HepG2 (cell line): ENCODE measurements around the gene ZFHX3. TPM values are rescaled to one million over a fixed set of nuclear protein-coding genes. Genes with fewer than 3 reads are reported as not detected.
A peak's percentile ranks its signal among the peaks of the same experiment; 100 is the strongest.

ENCODE experiments used
- DNMT1 ChIP-seq: sonication (generic); formaldehyde crosslinking; IDR thresholded peaks from 2 replicates; pipeline ENCODE4 v1.5.1; 2020; ENCODE audit warnings: mild to moderate bottlenecking, missing genetic modification reagents
- FOSL2 ChIP-seq: sonication (generic); formaldehyde crosslinking; IDR thresholded peaks from 2 replicates; pipeline ENCODE4 v1.4.0; 2020; ENCODE audit warnings: missing genetic modification reagents
- FOXK1 ChIP-seq: sonication (generic); formaldehyde crosslinking; IDR thresholded peaks from 2 replicates; pipeline ENCODE4 v1.4.0; 2020; ENCODE audit warnings: low read depth, missing genetic modification reagents, borderline replicate concordance
- HNF4A ChIP-seq: sonication (generic); formaldehyde crosslinking; IDR thresholded peaks from 2 replicates; pipeline ENCODE4 v1.4.0; 2020; ENCODE audit warnings: missing genetic modification reagents
- KLF16 ChIP-seq, 2 experiments: sonication (generic) in 1 of 2; formaldehyde crosslinking in 1 of 2; IDR thresholded peaks; 2 replicates each; pipeline versions ENCODE4 v1.6.1 to v1.8.0; 2016 to 2023; ENCODE audit warnings: missing genetic modification reagents in 2 of 2, missing compliant biosample characterization in 1 of 2
- MAFG ChIP-seq: sonication (generic); formaldehyde crosslinking; IDR thresholded peaks from 2 replicates; pipeline ENCODE4 v1.5.1; 2020; ENCODE audit warnings: mild to moderate bottlenecking, missing genetic modification reagents
- MATR3 ChIP-seq: sonication (generic); formaldehyde crosslinking; IDR thresholded peaks from 2 replicates; pipeline ENCODE4 v1.4.0; 2020; ENCODE audit warnings: missing genetic modification reagents
- POLR2AphosphoS2 ChIP-seq: IDR thresholded peaks from 2 replicates; pipeline ENCODE4 v1.6.1; 2011; ENCODE audit warnings: low read depth, low read length, improper control_type of control experiment
- PRPF4 ChIP-seq: fragments of 200-400 bp; formaldehyde crosslinking; IDR thresholded peaks from 2 replicates; pipeline ENCODE4 v1.6.1; 2016; ENCODE audit warnings: low read length, low read depth; ENCODE audit not compliant: poor library complexity, severe bottlenecking
- SALL1 ChIP-seq: sonication (generic); formaldehyde crosslinking; IDR thresholded peaks from 2 replicates; pipeline ENCODE4 v1.8.0; 2022; ENCODE audit warnings: mild to moderate bottlenecking, missing genetic modification reagents
- SSRP1 ChIP-seq: IDR thresholded peaks from 2 replicates; pipeline ENCODE4 v1.6.1; 2016; ENCODE audit warnings: control low read depth
- TARDBP ChIP-seq: sonication (generic); formaldehyde crosslinking; IDR thresholded peaks from 2 replicates; pipeline ENCODE4 v1.8.0; 2022; ENCODE audit warnings: mild to moderate bottlenecking, missing genetic modification reagents
- THYN1 ChIP-seq: sonication (generic); formaldehyde crosslinking; IDR thresholded peaks from 2 replicates; pipeline ENCODE4 v1.8.1; 2023; ENCODE audit warnings: low read depth, mild to moderate bottlenecking, moderate library complexity, missing genetic modification reagents, borderline replicate concordance
- U2AF2 ChIP-seq: fragments of 200-400 bp; formaldehyde crosslinking; IDR thresholded peaks from 2 replicates; pipeline ENCODE4 v1.6.1; 2017; ENCODE audit warnings: low read depth, mild to moderate bottlenecking, low read length
- ZBTB38 ChIP-seq: sonication (generic); formaldehyde crosslinking; IDR thresholded peaks from 2 replicates; pipeline ENCODE4 v1.5.1; 2020; ENCODE audit warnings: mild to moderate bottlenecking, missing genetic modification reagents
- ZMYM3 ChIP-seq: sonication (generic); formaldehyde crosslinking; IDR thresholded peaks from 2 replicates; pipeline ENCODE4 v1.5.1; 2020; ENCODE audit warnings: mild to moderate bottlenecking, missing genetic modification reagents
- ZNF547 ChIP-seq: sonication (generic); formaldehyde crosslinking; IDR thresholded peaks from 2 replicates; pipeline ENCODE4 v1.5.1; 2020; ENCODE audit warnings: mild to moderate bottlenecking, missing genetic modification reagents
- ZNF709 ChIP-seq: sonication (generic); formaldehyde crosslinking; IDR thresholded peaks from 2 replicates; pipeline ENCODE4 v1.5.0; 2020; ENCODE audit warnings: mild to moderate bottlenecking, missing genetic modification reagents
- ZNF713 ChIP-seq: sonication (generic); formaldehyde crosslinking; IDR thresholded peaks from 2 replicates; pipeline ENCODE4 v1.4.0; 2020; ENCODE audit warnings: mild to moderate bottlenecking, missing genetic modification reagents
- ZNF720 ChIP-seq: sonication (generic); formaldehyde crosslinking; IDR thresholded peaks from 2 replicates; pipeline ENCODE4 v1.4.0; 2020; ENCODE audit warnings: missing genetic modification reagents
- ZSCAN20 ChIP-seq: sonication (generic); formaldehyde crosslinking; IDR thresholded peaks from 2 replicates; pipeline ENCODE4 v1.4.0; 2020; ENCODE audit warnings: missing genetic modification reagents, mild to moderate bottlenecking, borderline replicate concordance
- polyA plus RNA-seq, 8 experiments: library from polyadenylated mRNA; depleted of rRNA in 3 of 8; stranded (reverse) in 7 of 8; unstranded in 1 of 8; fragments of >200 nt; fragmentation: Illumina TruSeq in 4 of 8; extraction: Trizol in 4 of 8; gene quantifications; 2 replicates each; pipeline versions ENCODE4 v1.2.1 to v1.2.3, GENCODE V29; 2011 to 2016; ENCODE audit warnings: low read depth in 4 of 8, missing spikeins in 1 of 8, mixed read lengths in 1 of 8; ENCODE audit not compliant: insufficient read depth in 1 of 8
- total RNA-seq, 5 experiments: library from RNA; depleted of rRNA; stranded (reverse); fragments of >200 nt; fragmentation: Illumina TruSeq; extraction: Trizol; gene quantifications; 2 replicates each; pipeline ENCODE4 v1.2.3, GENCODE V29; 2016; ENCODE audit warnings: low read depth in 1 of 5
- TF ChIP-seq, protein P1 (sequence below): sonication (generic); formaldehyde crosslinking; IDR thresholded peaks from 2 replicates; pipeline ENCODE4 v1.4.0; 2020; ENCODE audit warnings: missing genetic modification reagents
- TF ChIP-seq, protein P2 (sequence below): sonication (generic); formaldehyde crosslinking; conservative IDR thresholded peaks from 2 replicates; pipeline ENCODE4 v1.8.0; 2022; ENCODE audit warnings: mild to moderate bottlenecking, moderate library complexity, missing genetic modification reagents
- TF ChIP-seq, protein P3 (sequence below): sonication (generic); formaldehyde crosslinking; IDR thresholded peaks from 2 replicates; pipeline ENCODE4 v1.5.1; 2020; ENCODE audit warnings: mild to moderate bottlenecking, moderate library complexity, missing genetic modification reagents
- TF ChIP-seq, protein P4 (sequence below): sonication (generic); formaldehyde crosslinking; IDR thresholded peaks from 2 replicates; pipeline ENCODE4 v1.8.1; 2023; ENCODE audit warnings: mild to moderate bottlenecking, missing genetic modification reagents

ZFHX3 gene
- total and polyA plus RNA-seq, 2 of the 13 experiments (the other 11 are each of a cell fraction or from before 2014, with no cell fraction given) = 5.0 to 6.0 TPM

DNA sequence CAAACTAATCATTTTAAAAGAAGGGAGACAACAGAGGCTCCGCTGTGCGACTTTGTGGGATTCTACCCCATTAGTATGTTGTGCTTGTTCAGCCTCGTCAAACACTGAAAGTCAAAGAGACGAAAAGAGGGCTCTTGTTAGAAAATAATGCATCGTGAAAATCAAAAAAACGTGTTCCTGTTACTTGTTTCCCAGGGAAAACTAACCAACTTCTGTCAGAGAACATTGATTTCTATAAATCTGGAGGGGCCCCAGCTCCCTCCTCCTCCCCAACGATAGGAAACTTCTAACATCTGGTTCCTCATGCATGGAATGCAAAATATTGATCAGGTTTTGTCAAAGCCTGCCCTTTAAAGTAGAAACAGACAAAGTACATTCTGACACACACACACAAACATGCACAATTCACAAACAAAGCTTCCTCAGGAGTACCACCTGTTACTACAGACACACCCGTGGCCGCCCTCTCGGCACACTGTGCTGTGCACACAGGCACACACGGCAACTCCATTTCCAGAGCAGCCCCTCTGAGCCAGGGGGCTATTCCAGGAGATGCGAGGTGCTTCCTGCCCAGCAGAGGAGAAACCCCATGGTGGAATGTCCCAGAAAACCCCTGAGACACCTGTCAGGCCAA is 151.3 kb downstream of the ZFHX3 start (continued):
- no peak for TF ChIP-seq ZNF713 (CRISPR knock-in tag)
- peak; percentile 51 for TF ChIP-seq SALL1 (CRISPR knock-in tag)
- no peak for TF ChIP-seq SSRP1 (CRISPR knock-in tag)
- TF ChIP-seq, protein P1, sequence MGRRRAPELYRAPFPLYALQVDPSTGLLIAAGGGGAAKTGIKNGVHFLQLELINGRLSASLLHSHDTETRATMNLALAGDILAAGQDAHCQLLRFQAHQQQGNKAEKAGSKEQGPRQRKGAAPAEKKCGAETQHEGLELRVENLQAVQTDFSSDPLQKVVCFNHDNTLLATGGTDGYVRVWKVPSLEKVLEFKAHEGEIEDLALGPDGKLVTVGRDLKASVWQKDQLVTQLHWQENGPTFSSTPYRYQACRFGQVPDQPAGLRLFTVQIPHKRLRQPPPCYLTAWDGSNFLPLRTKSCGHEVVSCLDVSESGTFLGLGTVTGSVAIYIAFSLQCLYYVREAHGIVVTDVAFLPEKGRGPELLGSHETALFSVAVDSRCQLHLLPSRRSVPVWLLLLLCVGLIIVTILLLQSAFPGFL (CRISPR knock-in tag) = no peak
- TF ChIP-seq ZSCAN20 (CRISPR knock-in tag) = no peak
- no peak for TF ChIP-seq MATR3 (CRISPR knock-in tag)
- no peak for TF ChIP-seq ZNF720
- no peak for TF ChIP-seq ZMYM3
- TF ChIP-seq MAFG (CRISPR knock-in tag) = no peak
- no peak for TF ChIP-seq POLR2AphosphoS2
- TF ChIP-seq PRPF4 = no peak
- TF ChIP-seq ZBTB38 (CRISPR knock-in tag) = peak; percentile 72
- TF ChIP-seq, protein P2, sequence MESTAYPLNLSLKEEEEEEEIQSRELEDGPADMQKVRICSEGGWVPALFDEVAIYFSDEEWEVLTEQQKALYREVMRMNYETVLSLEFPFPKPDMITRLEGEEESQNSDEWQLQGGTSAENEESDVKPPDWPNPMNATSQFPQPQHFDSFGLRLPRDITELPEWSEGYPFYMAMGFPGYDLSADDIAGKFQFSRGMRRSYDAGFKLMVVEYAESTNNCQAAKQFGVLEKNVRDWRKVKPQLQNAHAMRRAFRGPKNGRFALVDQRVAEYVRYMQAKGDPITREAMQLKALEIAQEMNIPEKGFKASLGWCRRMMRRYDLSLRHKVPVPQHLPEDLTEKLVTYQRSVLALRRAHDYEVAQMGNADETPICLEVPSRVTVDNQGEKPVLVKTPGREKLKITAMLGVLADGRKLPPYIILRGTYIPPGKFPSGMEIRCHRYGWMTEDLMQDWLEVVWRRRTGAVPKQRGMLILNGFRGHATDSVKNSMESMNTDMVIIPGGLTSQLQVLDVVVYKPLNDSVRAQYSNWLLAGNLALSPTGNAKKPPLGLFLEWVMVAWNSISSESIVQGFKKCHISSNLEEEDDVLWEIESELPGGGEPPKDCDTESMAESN (CRISPR knock-in tag) = no peak
- TF ChIP-seq ZNF547 (CRISPR knock-in tag) = no peak
- TF ChIP-seq, protein P3, sequence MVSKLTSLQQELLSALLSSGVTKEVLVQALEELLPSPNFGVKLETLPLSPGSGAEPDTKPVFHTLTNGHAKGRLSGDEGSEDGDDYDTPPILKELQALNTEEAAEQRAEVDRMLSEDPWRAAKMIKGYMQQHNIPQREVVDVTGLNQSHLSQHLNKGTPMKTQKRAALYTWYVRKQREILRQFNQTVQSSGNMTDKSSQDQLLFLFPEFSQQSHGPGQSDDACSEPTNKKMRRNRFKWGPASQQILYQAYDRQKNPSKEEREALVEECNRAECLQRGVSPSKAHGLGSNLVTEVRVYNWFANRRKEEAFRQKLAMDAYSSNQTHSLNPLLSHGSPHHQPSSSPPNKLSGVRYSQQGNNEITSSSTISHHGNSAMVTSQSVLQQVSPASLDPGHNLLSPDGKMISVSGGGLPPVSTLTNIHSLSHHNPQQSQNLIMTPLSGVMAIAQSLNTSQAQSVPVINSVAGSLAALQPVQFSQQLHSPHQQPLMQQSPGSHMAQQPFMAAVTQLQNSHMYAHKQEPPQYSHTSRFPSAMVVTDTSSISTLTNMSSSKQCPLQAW (CRISPR knock-in tag) = no peak
- 0 out of 2 replicates have a peak, but pooled peaks have one; percentile 25 for TF ChIP-seq TARDBP
- peak; percentile 23; the same call in 1 of the 2 replicates for TF ChIP-seq FOXK1
- no peak for TF ChIP-seq HNF4A (CRISPR knock-in tag)
- no peak for TF ChIP-seq U2AF2
- no peak for TF ChIP-seq THYN1 (CRISPR knock-in tag)
- TF ChIP-seq, protein P4, sequence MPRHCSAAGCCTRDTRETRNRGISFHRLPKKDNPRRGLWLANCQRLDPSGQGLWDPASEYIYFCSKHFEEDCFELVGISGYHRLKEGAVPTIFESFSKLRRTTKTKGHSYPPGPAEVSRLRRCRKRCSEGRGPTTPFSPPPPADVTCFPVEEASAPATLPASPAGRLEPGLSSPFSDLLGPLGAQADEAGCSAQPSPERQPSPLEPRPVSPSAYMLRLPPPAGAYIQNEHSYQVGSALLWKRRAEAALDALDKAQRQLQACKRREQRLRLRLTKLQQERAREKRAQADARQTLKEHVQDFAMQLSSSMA (CRISPR knock-in tag) = no peak
- TF ChIP-seq FOSL2 (CRISPR knock-in tag) = no peak
- TF ChIP-seq DNMT1 = no peak
- no peak for TF ChIP-seq ZNF709 (CRISPR knock-in tag)
- no peak for TF ChIP-seq KLF16 (CRISPR knock-in tag; IDR thresholded peaks at IDR 0.05)
